PC-3 (cell line): ENCODE results near the gene SOSTDC1.

Experiments
- EZH2 ChIP-seq: fragments of 300-600 bp; sonication (generic); IDR thresholded peaks from one replicate; pipeline ENCODE4 v1.6.1; 2017; ENCODE audit warnings: antibody characterized with exemption, mild to moderate bottlenecking, low read length; ENCODE audit not compliant: unreplicated experiment
- EZH2phosphoT487 ChIP-seq: fragments of 300-600 bp; sonication (generic); IDR thresholded peaks from 2 replicates; pipeline ENCODE4 v1.6.1; 2018; ENCODE audit warnings: mild to moderate bottlenecking, antibody characterized with exemption, low read length, borderline replicate concordance
- TF ChIP-seq, protein P1 (sequence below): fragments of 300-600 bp; sonication (generic); conservative IDR thresholded peaks from 2 replicates; pipeline ENCODE4 v1.5.1; 2017; ENCODE audit warnings: antibody characterized with exemption, low read depth, mild to moderate bottlenecking, low read length

DNA sequence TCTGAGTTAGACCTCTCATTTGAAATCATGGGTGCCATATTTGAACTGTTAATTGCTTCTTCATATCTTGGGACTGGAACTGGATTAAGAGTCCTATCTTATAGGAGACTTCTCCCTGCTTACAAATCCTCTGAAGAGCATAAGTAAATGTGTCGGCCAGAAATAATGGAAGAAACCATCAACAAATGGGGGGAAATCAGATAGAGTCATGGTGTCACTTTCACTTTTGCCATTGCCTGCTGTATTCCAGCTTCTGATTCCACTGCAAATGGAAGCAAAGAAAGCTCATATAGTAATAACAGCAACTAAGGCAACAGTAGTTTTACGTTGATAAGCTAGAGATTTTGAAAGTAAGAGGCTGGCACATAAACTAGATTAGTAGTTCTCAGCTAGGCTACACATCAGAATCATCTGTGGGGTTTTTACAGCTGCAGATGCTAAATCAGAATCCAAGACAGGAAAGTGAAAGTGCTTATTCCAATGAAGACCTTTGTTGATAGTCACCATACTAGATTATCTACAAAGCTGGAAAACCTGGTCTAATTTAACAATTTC is 31.9 kb downstream of the SOSTDC1 start:
- TF ChIP-seq, protein P1, sequence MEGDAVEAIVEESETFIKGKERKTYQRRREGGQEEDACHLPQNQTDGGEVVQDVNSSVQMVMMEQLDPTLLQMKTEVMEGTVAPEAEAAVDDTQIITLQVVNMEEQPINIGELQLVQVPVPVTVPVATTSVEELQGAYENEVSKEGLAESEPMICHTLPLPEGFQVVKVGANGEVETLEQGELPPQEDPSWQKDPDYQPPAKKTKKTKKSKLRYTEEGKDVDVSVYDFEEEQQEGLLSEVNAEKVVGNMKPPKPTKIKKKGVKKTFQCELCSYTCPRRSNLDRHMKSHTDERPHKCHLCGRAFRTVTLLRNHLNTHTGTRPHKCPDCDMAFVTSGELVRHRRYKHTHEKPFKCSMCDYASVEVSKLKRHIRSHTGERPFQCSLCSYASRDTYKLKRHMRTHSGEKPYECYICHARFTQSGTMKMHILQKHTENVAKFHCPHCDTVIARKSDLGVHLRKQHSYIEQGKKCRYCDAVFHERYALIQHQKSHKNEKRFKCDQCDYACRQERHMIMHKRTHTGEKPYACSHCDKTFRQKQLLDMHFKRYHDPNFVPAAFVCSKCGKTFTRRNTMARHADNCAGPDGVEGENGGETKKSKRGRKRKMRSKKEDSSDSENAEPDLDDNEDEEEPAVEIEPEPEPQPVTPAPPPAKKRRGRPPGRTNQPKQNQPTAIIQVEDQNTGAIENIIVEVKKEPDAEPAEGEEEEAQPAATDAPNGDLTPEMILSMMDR = no peak
- TF ChIP-seq EZH2 (no peak), EZH2phosphoT487 (no peak)
